ENCODE results near the gene ANKRD31.

DNA sequence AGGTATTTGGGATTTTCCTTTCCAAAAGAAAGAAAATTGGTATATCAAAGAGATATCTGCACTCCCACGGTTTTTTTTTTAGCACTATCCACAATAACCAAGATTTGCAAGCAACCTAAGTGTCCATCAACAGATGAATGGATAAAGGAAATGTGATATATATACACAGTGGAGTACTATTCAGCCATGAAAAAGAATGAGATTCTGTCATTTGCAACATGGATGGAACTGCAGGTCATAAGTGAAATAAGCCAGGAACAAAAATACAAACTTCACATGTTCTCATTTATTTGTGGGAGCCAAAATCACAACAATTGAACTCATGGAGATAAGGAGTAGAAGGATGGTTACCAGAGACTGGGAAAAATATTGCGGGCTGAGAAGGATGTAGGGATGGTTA lies 9.8 kb downstream of the ANKRD31 start:
- TF ChIP-seq CTCF (conservative IDR thresholded peaks at IDR 0.05; ENCODE audit: low read depth, low read length) (no peak), EZH2 (IDR thresholded peaks at IDR 0.05; ENCODE audit: low read length, unreplicated experiment) (no peak)

All from PC-3 (cell line).